ENCODE measurements around the gene LHX3.
"Not testable (repeated sequence)": the region's sequence is repeated elsewhere in the genome, so short reads cannot be mapped to it uniquely, and the experiment has no call there.

LHX3 gene

GRCh38 chr9:136241542-136241941 is 36.6 kb upstream of the LHX3 start:
- DNase-seq: no peak

GRCh38 chr9:136240941-136241340 is 36.0 kb upstream of the LHX3 start:
- no peak for DNase-seq

GRCh38 chr9:136239983-136240330 is 35.0 kb upstream of the LHX3 start:
- DNase-seq: no peak

- no peak for DNase-seq
Measured at GRCh38 chr9:136239135-136239982, 34.4 kb upstream of the LHX3 start.

GRCh38 chr9:136238342-136238732 is 33.4 kb upstream of the LHX3 start:
- DNase-seq: no peak

GRCh38 chr9:136237486-136238341 is 32.8 kb upstream of the LHX3 start:
- no peak for DNase-seq

- DNase-seq: not testable (repeated sequence)
Measured at GRCh38 chr9:136236471-136237410, 31.8 kb upstream of the LHX3 start.

GRCh38 chr9:136235709-136236455 is 31.0 kb upstream of the LHX3 start:
- no peak for DNase-seq

- no peak for DNase-seq
Measured at GRCh38 chr9:136235171-136235570, 30.2 kb upstream of the LHX3 start.

- no peak for DNase-seq
Measured at GRCh38 chr9:136234597-136234996, 29.7 kb upstream of the LHX3 start.

GRCh38 chr9:136233868-136234267 is 28.9 kb upstream of the LHX3 start:
- DNase-seq: no peak

GRCh38 chr9:136233411-136233810 is 28.5 kb upstream of the LHX3 start:
- no peak for DNase-seq

- no peak for DNase-seq
Measured at GRCh38 chr9:136232969-136233368, 28.0 kb upstream of the LHX3 start.

- no peak for DNase-seq
Measured at GRCh38 chr9:136231478-136232297, 26.8 kb upstream of the LHX3 start.

GRCh38 chr9:136230773-136231172 is 25.8 kb upstream of the LHX3 start:
- DNase-seq: no peak

GRCh38 chr9:136230365-136230764 is 25.4 kb upstream of the LHX3 start:
- no peak for DNase-seq

GRCh38 chr9:136229096-136230065 is 24.5 kb upstream of the LHX3 start:
- no peak for DNase-seq

- DNase-seq: no peak
Measured at GRCh38 chr9:136228107-136228875, 23.4 kb upstream of the LHX3 start.
